IPS DF 6.9 (cell line): ENCODE measurements around the gene KNOP1.

Experiments used
- DNase-seq: peaks from one replicate; pipeline ENCODE4 v3.0.0-alpha.2; 2013; ENCODE audit warnings: low read depth, low spot score
- H3K27ac ChIP-seq: one replicate; pipeline ENCODE4 v1.5.1; 2013; ENCODE audit warnings: low read length, control low read depth
- H3K27me3 ChIP-seq: 2 replicates; pipeline ENCODE4 v1.6.1; 2013; ENCODE audit warnings: mild to moderate bottlenecking, low read length; ENCODE audit not compliant: control insufficient read depth, insufficient read depth
- H3K36me3 ChIP-seq: 2 replicates; pipeline ENCODE4 v1.6.1; 2013; ENCODE audit warnings: low read length; ENCODE audit not compliant: control insufficient read depth, insufficient read depth
- H3K4me1 ChIP-seq: 2 replicates; pipeline ENCODE4 v1.6.1; 2013; ENCODE audit warnings: low read length; ENCODE audit not compliant: control insufficient read depth, insufficient read depth
- H3K4me3 ChIP-seq: 2 replicates; pipeline ENCODE4 v1.5.1; 2013; ENCODE audit warnings: mild to moderate bottlenecking, low read length
- H3K9me3 ChIP-seq: 2 replicates; pipeline ENCODE4 v1.6.1; 2013; ENCODE audit warnings: low read length, inconsistent platforms; ENCODE audit not compliant: control insufficient read depth, insufficient read depth
- WGBS: extraction: QIAGEN DNeasy Blood & Tissue Kit; methylation state at CpG from one replicate; pipeline ENCODE4 v1.1.7; 2013; ENCODE audit warnings: mixed read lengths, missing lambda C conversion rate; ENCODE audit not compliant: insufficient read length, insufficient coverage; 5-methylcytosine and 5-hydroxymethylcytosine counted together

KNOP1 gene

DNA sequence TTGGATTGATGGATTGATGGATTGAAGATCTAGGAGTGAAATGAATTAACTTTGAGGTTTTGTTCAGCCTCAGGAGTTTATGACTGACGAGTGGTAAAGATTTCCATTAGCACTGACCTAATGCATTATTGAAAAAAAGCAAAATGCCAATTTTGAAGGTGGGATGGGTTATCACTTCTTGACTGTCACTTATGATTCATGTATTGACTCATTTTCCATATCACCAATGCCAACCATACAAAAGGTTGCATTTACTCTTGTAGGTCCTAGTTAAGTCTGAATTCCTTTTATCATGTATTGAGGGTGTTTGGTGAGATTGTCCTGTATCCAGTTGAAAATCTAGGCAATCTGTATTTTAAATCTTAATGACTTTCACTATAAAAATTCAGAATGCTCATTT is 57.6 kb downstream of the KNOP1 start:
- no peaks in the 10 kb centered on the region; the same call in 1 of the 2 replicates for H3K9me3 ChIP-seq
- no CpG with 5 or more reads among the region's 1 CpG for WGBS
- H3K27me3 ChIP-seq, result no peaks in the 10 kb centered on the region
- no peak for DNase-seq
- no peaks in the 10 kb centered on the region for H3K4me1 ChIP-seq
- H3K4me3 ChIP-seq, result no peak overlapping the region
- no peak overlapping the region for H3K27ac ChIP-seq
- H3K36me3 ChIP-seq, result no peaks in the 10 kb centered on the region

DNA sequence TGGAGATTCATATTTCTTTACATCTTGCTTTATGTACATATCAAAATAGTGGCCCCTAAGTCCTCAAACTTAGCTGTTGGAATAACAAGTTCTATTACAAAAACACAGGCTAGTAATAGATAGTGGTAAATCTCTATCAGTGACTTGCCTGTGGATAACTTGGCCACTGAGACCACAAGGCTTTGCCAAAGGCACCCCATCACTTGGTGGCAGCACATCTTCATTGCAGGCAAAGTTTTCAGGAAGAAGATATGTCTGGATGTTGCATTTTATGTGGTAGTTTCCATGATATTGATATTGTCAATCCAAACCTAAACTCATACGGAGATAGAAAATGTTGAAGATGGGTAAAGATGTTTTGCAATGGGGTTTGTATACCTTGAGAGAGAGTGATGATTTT is 58.5 kb downstream of the KNOP1 start:
- no peak for DNase-seq
- Histone ChIP-seq H3K27ac (no peak overlapping the region), H3K4me1 (no peaks in the 10 kb centered on the region), H3K4me3 (no peak overlapping the region), H3K36me3 (no peaks in the 10 kb centered on the region), H3K9me3 (no peaks in the 10 kb centered on the region; the same call in 1 of the 2 replicates), H3K27me3 (no peaks in the 10 kb centered on the region)
- no CpG with 5 or more reads among the region's 1 CpG for WGBS

DNA sequence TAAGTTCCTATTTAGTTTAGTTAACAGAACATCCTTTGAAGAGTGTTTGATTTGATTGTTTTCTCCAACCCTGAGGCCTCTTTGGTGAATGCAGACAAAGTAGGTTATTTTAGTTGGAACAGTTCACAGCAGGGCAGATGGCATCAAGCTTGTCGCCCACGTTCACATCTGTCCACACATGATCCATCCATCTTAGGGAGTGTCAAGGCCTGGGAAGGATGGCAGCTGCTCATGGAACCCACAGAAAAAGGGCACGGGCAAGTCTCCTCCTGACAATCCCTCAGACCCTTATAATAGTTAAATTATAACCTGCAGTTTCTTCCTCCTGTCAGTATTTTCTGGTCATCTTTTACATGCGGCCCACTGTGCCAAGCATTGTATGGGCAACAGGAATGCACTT is 60.2 kb downstream of the KNOP1 start:
- H3K36me3 ChIP-seq, result peaks cover 9% of the 10 kb centered on the region; the same call in 1 of the 2 replicates
- H3K4me3 ChIP-seq, result no peak overlapping the region
- H3K9me3 ChIP-seq, result no peaks in the 10 kb centered on the region; the same call in 1 of the 2 replicates
- H3K27ac ChIP-seq, result no peak overlapping the region
- no CpG with 5 or more reads among the region's 4 CpGs for WGBS
- no peak for DNase-seq
- no peaks in the 10 kb centered on the region for H3K4me1 ChIP-seq
- H3K27me3 ChIP-seq, result no peaks in the 10 kb centered on the region

DNA sequence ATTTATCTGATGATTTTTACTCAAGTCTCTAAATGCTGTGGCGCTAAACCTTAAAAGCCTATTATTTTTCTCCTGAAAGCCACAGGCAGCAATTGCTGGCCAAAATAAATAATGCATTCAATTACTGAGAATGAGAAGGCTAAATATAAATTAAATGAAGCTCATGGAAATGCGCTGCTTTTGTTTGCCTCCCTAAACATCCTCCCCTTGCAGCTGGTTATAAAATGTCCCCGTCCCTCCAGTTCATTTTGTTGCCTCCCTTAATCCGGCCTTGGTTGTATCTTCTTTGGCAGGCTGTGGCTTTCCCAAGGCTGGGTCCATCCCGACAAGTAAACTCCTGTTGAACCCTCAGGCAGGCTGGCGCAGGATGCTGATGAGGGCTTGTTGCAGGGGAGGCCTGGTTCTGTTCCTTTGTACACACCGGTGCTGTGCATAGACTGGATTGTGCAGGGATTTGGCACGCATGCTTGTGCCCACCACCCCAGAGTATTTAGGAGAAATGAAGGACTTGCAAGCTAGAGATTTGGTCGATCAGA is 62.7 kb downstream of the KNOP1 start:
- H3K36me3 ChIP-seq, result peaks cover 14% of the 10 kb centered on the region; the same call in 1 of the 2 replicates
- WGBS, result no CpG with 5 or more reads among the region's 9 CpGs
- no peaks in the 10 kb centered on the region for H3K4me1 ChIP-seq
- no peak overlapping the region for H3K4me3 ChIP-seq
- H3K9me3 ChIP-seq, result no peaks in the 10 kb centered on the region
- no peak overlapping the region for H3K27ac ChIP-seq
- no peaks in the 10 kb centered on the region for H3K27me3 ChIP-seq
- DNase-seq, result no peak

DNA sequence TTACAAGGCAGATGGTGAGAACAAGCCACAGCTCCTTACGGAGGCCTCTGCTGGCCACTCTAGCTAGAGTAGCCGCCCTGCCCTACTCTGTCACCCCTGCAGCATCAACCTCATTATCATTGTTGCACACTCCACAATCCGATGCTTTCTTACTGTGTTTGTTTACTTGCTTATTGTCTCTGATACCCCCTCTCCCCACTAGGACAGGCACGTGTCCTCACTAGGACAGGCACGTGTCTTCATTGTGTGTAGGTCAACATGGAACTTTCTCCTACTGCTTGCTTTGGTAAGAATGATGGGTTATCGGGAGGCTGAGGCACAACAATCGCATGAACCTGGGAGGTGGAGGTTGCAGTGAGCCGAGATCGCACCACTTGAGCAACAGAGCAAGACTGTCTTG is 63.9 kb downstream of the KNOP1 start:
- Histone ChIP-seq H3K36me3 (peaks cover 14% of the 10 kb centered on the region; the same call in 1 of the 2 replicates), H3K9me3 (no peaks in the 10 kb centered on the region), H3K27me3 (no peaks in the 10 kb centered on the region), H3K27ac (no peak overlapping the region), H3K4me1 (no peaks in the 10 kb centered on the region), H3K4me3 (no peak overlapping the region)
- WGBS, result no CpG with 5 or more reads among the region's 9 CpGs
- DNase-seq, result no peak
